H1 (cell line): ENCODE results near the gene UBQLN4. TPM values are rescaled to one million over a fixed set of nuclear protein-coding genes. Genes with fewer than 3 reads are reported as not detected.

Experiments used
- CTCF ChIA-PET: fragments of 300-600 bp; sonication (Branson Sonifier 250); formaldehyde crosslinking; loops from one replicate; lab custom pipeline; 2021; ENCODE audit not compliant: partially characterized antibody; lab: Charles Lee
- POLR2A ChIA-PET: fragments of 300-600 bp; sonication (Branson Sonifier 250); formaldehyde crosslinking; loops from one replicate; lab custom pipeline; 2021; ENCODE audit warnings: inconsistent platforms; ENCODE audit not compliant: partially characterized antibody; lab: Charles Lee
- DNase-seq, 2 experiments: peaks; one replicate each; pipeline versions ENCODE4 v3.0.0 to v3.0.0-alpha.2; 2010 to 2022; ENCODE audit warnings: low spot score in 2 of 2, low read depth in 1 of 2, mixed read lengths in 1 of 2
- FAIRE-seq: peaks from 2 replicates; lab custom pipeline; 2011; peaks lifted over from hg19 to GRCh38; lab: Jason Lieb, UNC
- H2AFZ ChIP-seq: 2 replicates; pipeline ENCODE4 v1.8.1; 2012; ENCODE audit warnings: low read length, inconsistent platforms
- H2AK5ac ChIP-seq: 2 replicates; pipeline ENCODE4 v1.6.1; 2013; ENCODE audit warnings: low read depth, low read length
- H2BK120ac ChIP-seq: replicated peaks from 2 replicates; pipeline ENCODE3; 2013; ENCODE audit warnings: low read depth, low read length, inconsistent platforms
- H2BK12ac ChIP-seq: 2 replicates; pipeline ENCODE4 v1.6.1; 2013; ENCODE audit warnings: low read depth, low read length
- H2BK15ac ChIP-seq: 2 replicates; pipeline ENCODE4 v1.6.1; 2013; ENCODE audit warnings: low read length
- H2BK20ac ChIP-seq: 2 replicates; pipeline ENCODE4 v1.6.1; 2013; ENCODE audit warnings: low read length
- H2BK5ac ChIP-seq: 2 replicates; pipeline ENCODE4 v1.6.1; 2013; ENCODE audit warnings: low read depth, low read length
- H3K14ac ChIP-seq: 2 replicates; pipeline ENCODE4 v1.6.1; 2013; ENCODE audit warnings: inconsistent platforms; ENCODE audit not compliant: insufficient read length
- H3K18ac ChIP-seq: 2 replicates; pipeline ENCODE4 v1.6.1; 2013; ENCODE audit warnings: low read length; ENCODE audit errors: extremely low read depth
- H3K23ac ChIP-seq: 2 replicates; pipeline ENCODE4 v1.6.1; 2013; ENCODE audit warnings: inconsistent platforms; ENCODE audit not compliant: insufficient read length
- H3K23me2 ChIP-seq: 2 replicates; pipeline ENCODE4 v1.6.1; 2013; ENCODE audit warnings: low read depth, low read length
- H3K27ac ChIP-seq: 2 replicates; pipeline ENCODE4 v1.6.1; 2011; ENCODE audit warnings: low read depth, low read length, inconsistent platforms
- H3K27me3 ChIP-seq, 4 experiments: replicated peaks in 1 of 4; 1 replicate in 1 of 4; 2 replicates in 3 of 4; pipeline versions ENCODE4 v1.6.1 to v1.8.1; 2011 to 2013; ENCODE audit warnings: low read length in 3 of 4, mild to moderate bottlenecking in 3 of 4, inconsistent platforms in 2 of 4, mixed read lengths in 2 of 4, moderate library complexity in 1 of 4; ENCODE audit not compliant: control insufficient read depth in 3 of 4, insufficient read depth in 3 of 4; ENCODE audit errors: extremely low read depth in 1 of 4
- H3K36me3 ChIP-seq, 4 experiments: 2 replicates each; pipeline versions ENCODE4 v1.6.1 to v1.8.1; 2011 to 2013; ENCODE audit warnings: mild to moderate bottlenecking in 4 of 4, low read length in 3 of 4, moderate library complexity in 2 of 4, control low read depth in 1 of 4, inconsistent platforms in 1 of 4; ENCODE audit not compliant: insufficient read depth in 4 of 4, control insufficient read depth in 2 of 4
- H3K4ac ChIP-seq: replicated peaks from 2 replicates; pipeline ENCODE3; 2013; ENCODE audit warnings: low read length, low read depth, mixed read lengths, inconsistent platforms; ENCODE audit not compliant: insufficient read length
- H3K4me1 ChIP-seq, 4 experiments: replicated peaks in 1 of 4; 1 replicate in 1 of 4; 2 replicates in 3 of 4; pipeline versions ENCODE4 v1.6.1 to v1.8.1; 2011 to 2013; ENCODE audit warnings: low read length in 3 of 4, inconsistent platforms in 2 of 4, mixed read lengths in 1 of 4; ENCODE audit not compliant: insufficient read depth in 4 of 4, control insufficient read depth in 3 of 4
- H3K4me2 ChIP-seq, 2 experiments: 2 replicates each; pipeline versions ENCODE4 v1.6.1 to v1.8.1; 2011 to 2013; ENCODE audit warnings: low read depth in 2 of 2, low read length in 2 of 2, control low read depth in 1 of 2, inconsistent platforms in 1 of 2, mild to moderate bottlenecking in 1 of 2; ENCODE audit not compliant: insufficient read depth in 1 of 2
- H3K4me3 ChIP-seq, 4 experiments: fragments of 200-600, 300-600 bp in 1 of 4; sonication (generic), shearing (Covaris generic), sonication (Bioruptor Twin) in 1 of 4; 2 replicates each; pipeline versions ENCODE4 v1.5.1 to v1.8.1; 2011 to 2016; ENCODE audit warnings: low read length in 4 of 4, low read depth in 3 of 4, control low read depth in 2 of 4, inconsistent platforms in 2 of 4, mild to moderate bottlenecking in 2 of 4, mixed read lengths in 1 of 4, moderate library complexity in 1 of 4; ENCODE audit not compliant: insufficient read depth in 2 of 4; ENCODE audit errors: extremely low read depth in 1 of 4
- H3K56ac ChIP-seq: replicated peaks from 2 replicates; pipeline ENCODE3; 2013; ENCODE audit warnings: low read depth, mild to moderate bottlenecking, mixed read lengths, low read length, inconsistent platforms; ENCODE audit not compliant: insufficient read length
- H3K79me1 ChIP-seq: 2 replicates; pipeline ENCODE4 v1.6.1; 2013; ENCODE audit warnings: low read depth, low read length, control low read depth
- H3K79me2 ChIP-seq, 2 experiments: 2 replicates each; pipeline versions ENCODE4 v1.6.1 to v1.8.1; 2012 to 2013; ENCODE audit warnings: low read length in 2 of 2, mild to moderate bottlenecking in 2 of 2, inconsistent platforms in 1 of 2; ENCODE audit not compliant: insufficient read depth in 2 of 2, control insufficient read depth in 1 of 2
- H3K9ac ChIP-seq, 4 experiments: replicated peaks in 1 of 4; 1 replicate in 1 of 4; 2 replicates in 3 of 4; pipeline versions ENCODE4 v1.6.1 to v1.8.1; 2011 to 2013; ENCODE audit warnings: low read depth in 3 of 4, low read length in 3 of 4, control low read depth in 2 of 4, mild to moderate bottlenecking in 2 of 4, moderate library complexity in 2 of 4, inconsistent platforms in 1 of 4; ENCODE audit errors: extremely low read depth in 1 of 4
- H3K9me3 ChIP-seq, 2 experiments: 2 replicates each; pipeline versions ENCODE4 v1.6.1 to v1.8.1; 2012 to 2013; ENCODE audit warnings: mild to moderate bottlenecking in 2 of 2, moderate library complexity in 2 of 2, control low read depth in 1 of 2, inconsistent platforms in 1 of 2, low read depth in 1 of 2, low read length in 1 of 2, mixed read lengths in 1 of 2; ENCODE audit not compliant: insufficient read depth in 2 of 2
- H4K20me1 ChIP-seq, 2 experiments: replicated peaks in 1 of 2; 2 replicates each; pipeline versions ENCODE3 to v1.8.1; 2011 to 2013; ENCODE audit warnings: inconsistent platforms in 2 of 2, low read length in 2 of 2, mild to moderate bottlenecking in 1 of 2; ENCODE audit not compliant: insufficient read depth in 2 of 2, control insufficient read depth in 1 of 2
- H4K5ac ChIP-seq: 2 replicates; pipeline ENCODE4 v1.6.1; 2013; ENCODE audit warnings: low read length, low read depth, mixed read lengths, inconsistent platforms; ENCODE audit not compliant: insufficient read length
- H4K8ac ChIP-seq: 2 replicates; pipeline ENCODE4 v1.8.0; 2013; ENCODE audit warnings: mild to moderate bottlenecking, moderate library complexity, low read length, inconsistent platforms; ENCODE audit not compliant: insufficient read depth; ENCODE audit errors: extremely low read depth
- H4K91ac ChIP-seq: replicated peaks from 2 replicates; pipeline ENCODE3; 2013; ENCODE audit warnings: low read length, mixed read lengths, inconsistent platforms; ENCODE audit not compliant: insufficient read length
- CHD2 ChIP-seq: IDR thresholded peaks from 2 replicates; pipeline ENCODE4 v1.6.1; 2012; ENCODE audit warnings: low read length, improper control_type of control experiment
- E2F6 ChIP-seq: IDR thresholded peaks from 2 replicates; pipeline ENCODE4 v1.6.1; 2012; ENCODE audit warnings: inconsistent platforms
- EGR1 ChIP-seq: IDR thresholded peaks from 2 replicates; pipeline ENCODE4 v1.6.1; 2011; ENCODE audit warnings: low read depth, low read length, borderline replicate concordance
- MAX ChIP-seq: IDR thresholded peaks from 2 replicates; pipeline ENCODE4 v1.6.1; 2012; ENCODE audit warnings: inconsistent platforms
- RXRA ChIP-seq: IDR thresholded peaks from 2 replicates; pipeline ENCODE4 v1.6.1; 2011; ENCODE audit warnings: low read depth, mild to moderate bottlenecking, low read length, moderate library complexity; ENCODE audit not compliant: insufficient read depth
- SAP30 ChIP-seq: fragments of 300-600 bp; sonication (generic); IDR thresholded peaks from 2 replicates; pipeline ENCODE4 v1.7.1; 2012; ENCODE audit warnings: low read length, moderate library complexity, mild to moderate bottlenecking, inconsistent platforms; ENCODE audit not compliant: insufficient read depth, insufficient replicate concordance
- SIRT6 ChIP-seq: IDR thresholded peaks from one replicate; pipeline ENCODE4 v1.7.1; 2012; ENCODE audit warnings: low read length, inconsistent platforms
- SP2 ChIP-seq: IDR thresholded peaks from 2 replicates; pipeline ENCODE4 v1.6.1; 2012; ENCODE audit warnings: mild to moderate bottlenecking, low read length, inconsistent platforms
- TAF1 ChIP-seq: IDR thresholded peaks from 2 replicates; pipeline ENCODE4 v1.6.1; 2011; ENCODE audit warnings: mild to moderate bottlenecking, low read depth, low read length
- TAF7 ChIP-seq: optimal IDR thresholded peaks from 2 replicates; pipeline ENCODE3; 2011; ENCODE audit warnings: low read depth, mild to moderate bottlenecking, inconsistent platforms, low read length, moderate library complexity, borderline replicate concordance
- WGBS, 2 experiments: shearing (Covaris generic) in 1 of 2; methylation state at CpG; one replicate each; pipeline versions ENCODE4 v1.1.6 to v1.1.7; 2013 to 2015; ENCODE audit warnings: low lambda C conversion rate in 2 of 2, mixed read lengths in 2 of 2, inconsistent platforms in 1 of 2, low coverage in 1 of 2, missing lambda C conversion rate in 1 of 2; ENCODE audit not compliant: insufficient replicate concordance in 2 of 2, insufficient coverage in 1 of 2, insufficient read length in 1 of 2; ENCODE audit errors: extremely low coverage in 1 of 2, missing lambda C conversion rate in 1 of 2; 5-methylcytosine and 5-hydroxymethylcytosine counted together
- polyA plus RNA-seq, 7 experiments: library from polyadenylated mRNA; depleted of rRNA in 3 of 7; stranded (reverse) in 5 of 7; unstranded in 2 of 7; fragments of >200 nt in 5 of 7; fragments of 200-250 nt in 2 of 7; gene quantifications; 1 replicate in 5 of 7; 2 replicates in 1 of 7; 4 replicates in 1 of 7; pipeline versions ENCODE4 v1.2.1 to v1.2.3, GENCODE V29; 2011 to 2013; ENCODE audit warnings: missing spikeins in 2 of 7, mixed read lengths in 2 of 7
- total RNA-seq: library from RNA; stranded (reverse); fragmentation: NEBNext Ultra II Directional; extraction: Animal tissue kit (Norgen Biotek cat#: 25700); gene quantifications from 2 replicates; pipeline ENCODE4 v1.2.1, GENCODE V29; 2021
- TF ChIP-seq, protein P1 (sequence below): IDR thresholded peaks from 2 replicates; pipeline ENCODE4 v1.6.1; 2011; ENCODE audit warnings: low read length, improper control_type of control experiment

Gene UBQLN4
- total and polyA plus RNA-seq, 2 of the 8 experiments (the other 6 are each of a cell fraction or from before 2014, with no cell fraction given): 37.7 to 52.0 TPM

DNA sequence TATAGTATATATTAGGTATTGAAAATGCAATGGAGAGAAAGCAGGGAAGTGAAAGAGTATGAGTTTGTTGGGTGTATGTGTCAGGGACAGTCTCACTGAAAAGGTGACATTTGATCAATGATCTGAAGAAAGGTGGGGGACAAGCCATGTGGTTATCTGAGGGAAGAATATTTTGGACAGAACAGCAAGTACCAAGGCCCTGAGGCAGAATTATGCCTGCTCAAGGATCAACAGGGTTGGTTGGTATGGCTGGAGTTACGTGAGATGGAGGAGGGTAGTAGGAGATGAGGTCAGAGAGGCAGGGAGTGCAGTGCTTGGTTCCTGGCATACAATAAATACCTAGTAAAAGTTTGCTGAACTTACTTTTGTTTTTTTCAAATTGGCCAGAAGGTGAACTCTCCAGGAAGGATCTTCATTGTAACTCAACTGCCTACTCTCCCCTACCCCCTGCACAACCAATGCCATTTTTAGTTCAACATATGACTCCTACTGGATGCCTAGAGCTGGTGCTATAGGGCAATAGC is 2.8 kb upstream of the UBQLN4 start:
- H3K27ac ChIP-seq: no peak overlapping the region
- no peak overlapping the region for H2AK5ac ChIP-seq
- no peak overlapping the region for H2BK12ac ChIP-seq
- no peak overlapping the region for H2BK120ac ChIP-seq
- H3K4ac ChIP-seq: no peak overlapping the region
- peaks cover 17% of the 10 kb centered on the region for H3K23me2 ChIP-seq
- no peak overlapping the region for H4K91ac ChIP-seq
- peaks cover 0 to 26% of the 10 kb centered on the region in 2 experiments; a peak in 3 of 4 replicates for H3K79me2 ChIP-seq
- H2BK20ac ChIP-seq: peak overlapping the region; percentile 43; the same call in 1 of the 2 replicates
- no peak overlapping the region for H3K23ac ChIP-seq
- DNase-seq: no peak
- H3K9ac ChIP-seq: no peak overlapping the region
- no peak overlapping the region for H4K5ac ChIP-seq
- H3K79me1 ChIP-seq: peaks cover 2% of the 10 kb centered on the region; the same call in 1 of the 2 replicates
- no peak overlapping the region for H4K8ac ChIP-seq
- H2AFZ ChIP-seq: no peak overlapping the region
- no peak overlapping the region; a peak in 1 of 4 replicates for H3K4me2 ChIP-seq
- peaks cover 2% of the 10 kb centered on the region in 2 experiments for H4K20me1 ChIP-seq
- H3K27me3 ChIP-seq: no peaks in the 10 kb centered on the region
- H3K14ac ChIP-seq: no peak overlapping the region
- no peak overlapping the region for H2BK15ac ChIP-seq
- 85% methylated on average over 1 of the region's 1 CpG; no CpG with 5 or more reads in 1 of the 2 experiments for WGBS, 2 experiments
- FAIRE-seq: no peak
- no peak for TF ChIP-seq SP2
- TF ChIP-seq TAF1: no peak
- no peak for TF ChIP-seq SIRT6
- TF ChIP-seq RXRA: no peak
- no peak for TF ChIP-seq EGR1
- no peak for TF ChIP-seq CHD2
- TF ChIP-seq, protein P1, sequence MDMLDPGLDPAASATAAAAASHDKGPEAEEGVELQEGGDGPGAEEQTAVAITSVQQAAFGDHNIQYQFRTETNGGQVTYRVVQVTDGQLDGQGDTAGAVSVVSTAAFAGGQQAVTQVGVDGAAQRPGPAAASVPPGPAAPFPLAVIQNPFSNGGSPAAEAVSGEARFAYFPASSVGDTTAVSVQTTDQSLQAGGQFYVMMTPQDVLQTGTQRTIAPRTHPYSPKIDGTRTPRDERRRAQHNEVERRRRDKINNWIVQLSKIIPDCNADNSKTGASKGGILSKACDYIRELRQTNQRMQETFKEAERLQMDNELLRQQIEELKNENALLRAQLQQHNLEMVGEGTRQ: no peak
- no peak for TF ChIP-seq MAX
- no peak for TF ChIP-seq TAF7
- TF ChIP-seq SAP30: no peak
- no peak for TF ChIP-seq E2F6
- ChIA-PET CTCF (interaction anchor here (0.8 to 6.2 kb wide), 6 partner anchors 9 to 125 kb away, joined by 3 to 23 read pairs (median 3); no protein-coding TSS in a partner anchor), POLR2A (interaction anchor here (1.3 to 6.9 kb wide), 3 partner anchors 16 to 122 kb away, joined by 3 to 88 read pairs (median 3); partner anchors contain the start of gene KHDC4)
- H3K18ac ChIP-seq: no peak overlapping the region
- H3K36me3 ChIP-seq: peaks cover 0 to 7% (median 4%) of the 10 kb centered on the region in 4 experiments; a peak in 1 of 8 replicates
- H3K4me1 ChIP-seq: peaks cover 0 to 9% (median 3%) of the 10 kb centered on the region in 4 experiments; a peak in 3 of 7 replicates
- no peak overlapping the region for H3K56ac ChIP-seq
- no peak overlapping the region for H2BK5ac ChIP-seq
- no peak overlapping the region for H3K4me3 ChIP-seq
- no peaks in the 10 kb centered on the region for H3K9me3 ChIP-seq
